GM03348 (cell line): ENCODE results near the gene HOXA6.

Experiments
- DNase-seq: peaks from one replicate; pipeline ENCODE4 v3.0.0; 2012; ENCODE audit warnings: low spot score

The HOXA6 gene

GRCh38 chr7:27184337-27185012 is 36.9 kb upstream of the HOXA6 start:
- peak; percentile 56 for DNase-seq

GRCh38 chr7:27183682-27184336 is 36.2 kb upstream of the HOXA6 start:
- peak; percentile 46 for DNase-seq

GRCh38 chr7:27182861-27183681 is 35.5 kb upstream of the HOXA6 start:
- DNase-seq: peak; percentile 39

- DNase-seq: no peak
Observed at GRCh38 chr7:27182285-27182841, 34.8 kb upstream of the HOXA6 start.

GRCh38 chr7:27181795-27182275 is 34.3 kb upstream of the HOXA6 start:
- peak; percentile 44 for DNase-seq

- DNase-seq: peak; percentile 39
Observed at GRCh38 chr7:27180431-27181420, 33.2 kb upstream of the HOXA6 start.

GRCh38 chr7:27179503-27180430 is 32.2 kb upstream of the HOXA6 start:
- peak; percentile 89 for DNase-seq

GRCh38 chr7:27179030-27179429 is 31.5 kb upstream of the HOXA6 start:
- no peak for DNase-seq

GRCh38 chr7:27178366-27178765 is 30.8 kb upstream of the HOXA6 start:
- no peak for DNase-seq

- no peak for DNase-seq
Observed at GRCh38 chr7:27177795-27178320, 30.3 kb upstream of the HOXA6 start.

- DNase-seq: no peak
Observed at GRCh38 chr7:27176962-27177794, 29.6 kb upstream of the HOXA6 start.

GRCh38 chr7:27176524-27176845 is 28.9 kb upstream of the HOXA6 start:
- no peak for DNase-seq

- DNase-seq: peak; percentile 43
Observed at GRCh38 chr7:27175626-27176523, 28.3 kb upstream of the HOXA6 start.

GRCh38 chr7:27174874-27175625 is 27.5 kb upstream of the HOXA6 start:
- peak; percentile 43 for DNase-seq

- peak; percentile 89 for DNase-seq
Observed at GRCh38 chr7:27173956-27174873, 26.6 kb upstream of the HOXA6 start, which contains the start of gene HOXA10. Gene HOXA10, minus strand, starts transcription at chr7:27174320. Its CDS starts 14 bp downstream, at chr7:27174306.

- peak; percentile 44 for DNase-seq
Observed at GRCh38 chr7:27173511-27173955, 26.0 kb upstream of the HOXA6 start.
